ENCODE data around the gene NFKB1. TPM values are rescaled to one million over a fixed set of nuclear protein-coding genes. Genes with fewer than 3 reads are reported as not detected.

The NFKB1 gene
- total and polyA plus RNA-seq, 10 of the 15 experiments (the other 5 are each of a cell fraction or from before 2014, with no cell fraction given): 8.7 to 110 (median 57.3) TPM

DNA sequence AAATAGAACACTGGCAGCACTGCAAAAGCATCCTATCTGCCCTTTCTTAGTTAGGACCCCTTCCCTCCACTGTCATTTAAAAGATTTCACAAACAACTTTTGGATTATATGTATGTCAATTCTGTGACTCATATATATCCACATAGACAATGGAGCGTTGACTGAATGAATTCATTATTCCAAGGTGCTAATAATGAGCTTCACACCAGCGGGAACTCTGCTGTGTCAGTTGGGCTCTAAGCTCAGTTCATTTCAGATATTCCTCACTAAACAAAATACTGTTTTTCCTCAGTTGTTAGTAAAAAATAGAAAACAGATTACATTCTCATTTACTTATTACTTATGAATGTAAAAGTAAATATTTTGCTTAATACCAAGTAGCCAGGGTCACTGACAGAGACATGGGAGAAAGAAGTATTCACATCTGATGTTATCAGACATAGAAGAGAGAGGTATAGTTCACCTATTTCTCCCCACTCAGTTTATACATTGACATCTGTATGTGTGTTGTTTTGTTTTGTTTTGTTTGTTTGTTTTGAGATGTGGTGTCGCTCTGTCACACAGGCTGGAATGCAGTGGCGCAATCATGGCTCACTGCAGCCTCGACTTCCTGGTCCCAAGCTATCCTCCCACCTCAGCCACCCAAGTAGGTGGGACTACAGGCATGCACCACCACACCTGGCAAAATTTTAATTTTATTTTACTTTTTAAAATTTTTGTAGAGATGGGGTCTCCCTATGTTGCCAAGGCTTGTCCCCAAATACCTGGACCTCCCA is 10.9 kb downstream of the NFKB1 start:
- Histone ChIP-seq H3K9ac (ENCODE audit: control insufficient read depth, insufficient read depth, low read length) (no peak overlapping the region), H3K36me3 (ENCODE audit: control insufficient read depth in 2 of 2, insufficient read depth in 2 of 2, low read length in 1 of 2) (peaks cover 0 to 7% of the 10 kb centered on the region in 2 experiments; a peak in 2 of 4 replicates), H3K79me2 (ENCODE audit: control insufficient read depth, insufficient read depth, low read length) (peaks cover 95% of the 10 kb centered on the region), H4K20me1 (ENCODE audit: control insufficient read depth, insufficient read depth) (no peaks in the 10 kb centered on the region), H3K27me3 (replicated peaks in 1 of 2; ENCODE audit: control insufficient read depth in 2 of 2, insufficient read depth in 2 of 2, low read length in 1 of 2) (no peaks in the 10 kb centered on the region), H3K4me3 (no peak overlapping the region), H3K9me3 (replicated peaks; ENCODE audit: control insufficient read depth, insufficient read depth, low read length) (peaks cover 7% of the 10 kb centered on the region), H3K4me2 (ENCODE audit: control insufficient read depth, insufficient read depth) (no peak overlapping the region), H2AFZ (ENCODE audit: control insufficient read depth, low read depth, low read length) (no peak overlapping the region), H3K4me1 (ENCODE audit: control insufficient read depth, insufficient read depth, low read length) (no peaks in the 10 kb centered on the region), H3K27ac (ENCODE audit: control insufficient read depth, insufficient read depth) (no peak overlapping the region)
- no TSS peak for BruUV-seq (replicated peaks)
- intact Hi-C loops (cut with micrococcal nuclease; ENCODE audit: unreplicated experiment) (no loop called here), in situ Hi-C loops (cut with MboI) (no loop called here)
- 91% methylated on average over 5 of the region's 5 CpGs for whole genome bisulfite sequencing (ENCODE audit: insufficient coverage, insufficient replicate concordance, low lambda C conversion rate, missing lambda C conversion rate)
- RAD21 ChIA-PET (ENCODE audit: unreplicated experiment): interaction anchor here (0.8 to 1.3 kb wide), 4 partner anchors 8 to 97 kb away, joined by 3 to 4 read pairs (median 4); no protein-coding TSS in a partner anchor
- peak; percentile 38; the same call in 1 of the 2 replicates for TF ChIP-seq POLR2AphosphoS5 (IDR thresholded peaks at IDR 0.05; ENCODE audit: low read length)
- TF ChIP-seq, protein P1, sequence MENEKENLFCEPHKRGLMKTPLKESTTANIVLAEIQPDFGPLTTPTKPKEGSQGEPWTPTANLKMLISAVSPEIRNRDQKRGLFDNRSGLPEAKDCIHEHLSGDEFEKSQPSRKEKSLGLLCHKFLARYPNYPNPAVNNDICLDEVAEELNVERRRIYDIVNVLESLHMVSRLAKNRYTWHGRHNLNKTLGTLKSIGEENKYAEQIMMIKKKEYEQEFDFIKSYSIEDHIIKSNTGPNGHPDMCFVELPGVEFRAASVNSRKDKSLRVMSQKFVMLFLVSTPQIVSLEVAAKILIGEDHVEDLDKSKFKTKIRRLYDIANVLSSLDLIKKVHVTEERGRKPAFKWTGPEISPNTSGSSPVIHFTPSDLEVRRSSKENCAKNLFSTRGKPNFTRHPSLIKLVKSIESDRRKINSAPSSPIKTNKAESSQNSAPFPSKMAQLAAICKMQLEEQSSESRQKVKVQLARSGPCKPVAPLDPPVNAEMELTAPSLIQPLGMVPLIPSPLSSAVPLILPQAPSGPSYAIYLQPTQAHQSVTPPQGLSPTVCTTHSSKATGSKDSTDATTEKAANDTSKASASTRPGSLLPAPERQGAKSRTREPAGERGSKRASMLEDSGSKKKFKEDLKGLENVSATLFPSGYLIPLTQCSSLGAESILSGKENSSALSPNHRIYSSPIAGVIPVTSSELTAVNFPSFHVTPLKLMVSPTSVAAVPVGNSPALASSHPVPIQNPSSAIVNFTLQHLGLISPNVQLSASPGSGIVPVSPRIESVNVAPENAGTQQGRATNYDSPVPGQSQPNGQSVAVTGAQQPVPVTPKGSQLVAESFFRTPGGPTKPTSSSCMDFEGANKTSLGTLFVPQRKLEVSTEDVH (IDR thresholded peaks at IDR 0.05; ENCODE audit: low read depth, partially characterized antibody): no peak
- FAIRE-seq: no peak
- no peak for DNase-seq (ENCODE audit: low read depth, low spot score)
- SMC1A ChIA-PET (ENCODE audit: uncharacterized antibody, unreplicated experiment): interaction anchor here (1.0 to 2.2 kb wide), 8 partner anchors 8 to 81 kb away, joined by 3 to 14 read pairs (median 6); no protein-coding TSS in a partner anchor
- ATAC-seq: no peak
- POLR2A ChIA-PET: interaction anchor here (0.6 to 1.5 kb wide), 9 partner anchors 8 to 316 kb away, joined by 3 to 7 read pairs (median 4); partner anchors contain the start of gene UBE2D3
- CTCF ChIA-PET: interaction anchor here (0.6 to 3.7 kb wide), 4 partner anchors 8 to 63 kb away, joined by 3 to 16 read pairs (median 4); no protein-coding TSS in a partner anchor
